HEK293T (cell line): ENCODE measurements around the gene LRRC19.
A peak's percentile ranks its signal among the peaks of the same experiment; 100 is the strongest.

Experiments used
- CTCF ChIA-PET: fragments of 350-600 bp; formaldehyde crosslinking; extraction: SDS; loops from one replicate; lab custom pipeline; 2021; ENCODE audit warnings: antibody characterized with exemption, inconsistent platforms; lab: Yijun Ruan, JAX
- POLR2A ChIA-PET: fragments of 350-600 bp; formaldehyde crosslinking; extraction: SDS; loops from one replicate; lab custom pipeline; 2020; ENCODE audit warnings: antibody characterized with exemption, inconsistent platforms; lab: Yijun Ruan, JAX
- DNase-seq: peaks from one replicate; pipeline ENCODE4 v3.0.0; 2012; ENCODE audit warnings: mixed read lengths; ENCODE audit errors: extremely low spot score
- ARNT ChIP-seq: fragments of 450-650 bp; IDR thresholded peaks from 2 replicates; pipeline ENCODE4 v1.6.1; 2017; ENCODE audit warnings: mild to moderate bottlenecking
- BHLHE40 ChIP-seq: fragments of 450-650 bp; IDR thresholded peaks from 2 replicates; pipeline ENCODE4 v1.6.1; 2016; ENCODE audit warnings: mild to moderate bottlenecking, moderate library complexity, borderline replicate concordance
- CTBP1 ChIP-seq: fragments of 450-650 bp; IDR thresholded peaks from 2 replicates; pipeline ENCODE4 v1.6.1; 2016; ENCODE audit warnings: borderline replicate concordance
- ELF4 ChIP-seq: fragments of 450-650 bp; IDR thresholded peaks from 2 replicates; pipeline ENCODE4 v1.6.1; 2017; ENCODE audit warnings: antibody characterized with exemption
- FOXA1 ChIP-seq: fragments of 450-650 bp; IDR thresholded peaks from 2 replicates; pipeline ENCODE4 v1.6.1; 2016; ENCODE audit warnings: mild to moderate bottlenecking
- FOXK2 ChIP-seq: fragments of 450-650 bp; IDR thresholded peaks from 2 replicates; pipeline ENCODE4 v1.6.1; 2016; ENCODE audit warnings: mild to moderate bottlenecking
- FOXM1 ChIP-seq: fragments of 450-650 bp; IDR thresholded peaks from 2 replicates; pipeline ENCODE4 v1.6.1; 2017; ENCODE audit warnings: mild to moderate bottlenecking, borderline replicate concordance
- HDGF ChIP-seq: fragments of 450-650 bp; IDR thresholded peaks from 2 replicates; pipeline ENCODE4 v1.6.1; 2017; ENCODE audit warnings: antibody characterized with exemption, borderline replicate concordance
- L3MBTL2 ChIP-seq: fragments of 450-650 bp; conservative IDR thresholded peaks from 2 replicates; pipeline ENCODE4 v1.6.1; 2016; ENCODE audit warnings: mild to moderate bottlenecking
- LEF1 ChIP-seq: fragments of 450-650 bp; IDR thresholded peaks from 2 replicates; pipeline ENCODE4 v1.6.1; 2017; ENCODE audit warnings: mild to moderate bottlenecking, borderline replicate concordance
- NFRKB ChIP-seq: fragments of 450-650 bp; IDR thresholded peaks from 2 replicates; pipeline ENCODE4 v1.6.1; 2016; ENCODE audit warnings: mild to moderate bottlenecking, moderate library complexity
- SP1 ChIP-seq: fragments of 450-650 bp; IDR thresholded peaks from 2 replicates; pipeline ENCODE4 v1.6.1; 2017
- SUZ12 ChIP-seq: fragments of 450-650 bp; IDR thresholded peaks from 2 replicates; pipeline ENCODE4 v1.6.1; 2016; ENCODE audit warnings: mild to moderate bottlenecking
- TARDBP ChIP-seq: fragments of 450-650 bp; IDR thresholded peaks from 2 replicates; pipeline ENCODE4 v1.6.1; 2016
- ZNF384 ChIP-seq: fragments of 450-650 bp; IDR thresholded peaks from 2 replicates; pipeline ENCODE4 v1.6.1; 2016
- TF ChIP-seq, protein P1 (sequence below): fragments of 450-650 bp; IDR thresholded peaks from 2 replicates; pipeline ENCODE4 v1.6.1; 2016

The LRRC19 gene

GRCh38 chr9:27042476-27042875, 37.0 kb upstream of the LRRC19 start:
- ChIA-PET CTCF (no interaction called here), POLR2A (no interaction called here)
- DNase-seq = no peak
- TF ChIP-seq FOXM1 (no peak), SUZ12 (no peak), ARNT (no peak), SP1 (no peak), HDGF (no peak), ZNF384 (no peak), LEF1 (no peak), ELF4 (no peak), NFRKB (no peak), TARDBP (no peak), FOXK2 (no peak), CTBP1 (no peak), L3MBTL2 (no peak), BHLHE40 (no peak), FOXA1 (no peak)
- TF ChIP-seq, protein P1, sequence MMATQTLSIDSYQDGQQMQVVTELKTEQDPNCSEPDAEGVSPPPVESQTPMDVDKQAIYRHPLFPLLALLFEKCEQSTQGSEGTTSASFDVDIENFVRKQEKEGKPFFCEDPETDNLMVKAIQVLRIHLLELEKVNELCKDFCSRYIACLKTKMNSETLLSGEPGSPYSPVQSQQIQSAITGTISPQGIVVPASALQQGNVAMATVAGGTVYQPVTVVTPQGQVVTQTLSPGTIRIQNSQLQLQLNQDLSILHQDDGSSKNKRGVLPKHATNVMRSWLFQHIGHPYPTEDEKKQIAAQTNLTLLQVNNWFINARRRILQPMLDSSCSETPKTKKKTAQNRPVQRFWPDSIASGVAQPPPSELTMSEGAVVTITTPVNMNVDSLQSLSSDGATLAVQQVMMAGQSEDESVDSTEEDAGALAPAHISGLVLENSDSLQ = no peak

- CTCF ChIA-PET = no interaction called here
- TF ChIP-seq, protein P1 = no peak
- TF ChIP-seq NFRKB (no peak), BHLHE40 (no peak), L3MBTL2 (no peak), FOXK2 (no peak), HDGF (no peak), ZNF384 (no peak), TARDBP (no peak), CTBP1 (no peak), LEF1 (no peak), FOXM1 (no peak), ELF4 (no peak), SUZ12 (no peak), FOXA1 (no peak), ARNT (no peak), SP1 (no peak)
- DNase-seq = no peak
- POLR2A ChIA-PET = no interaction called here
These were observed 36.3 kb upstream of the LRRC19 start for GRCh38 chr9:27041746-27042145.

DNA sequence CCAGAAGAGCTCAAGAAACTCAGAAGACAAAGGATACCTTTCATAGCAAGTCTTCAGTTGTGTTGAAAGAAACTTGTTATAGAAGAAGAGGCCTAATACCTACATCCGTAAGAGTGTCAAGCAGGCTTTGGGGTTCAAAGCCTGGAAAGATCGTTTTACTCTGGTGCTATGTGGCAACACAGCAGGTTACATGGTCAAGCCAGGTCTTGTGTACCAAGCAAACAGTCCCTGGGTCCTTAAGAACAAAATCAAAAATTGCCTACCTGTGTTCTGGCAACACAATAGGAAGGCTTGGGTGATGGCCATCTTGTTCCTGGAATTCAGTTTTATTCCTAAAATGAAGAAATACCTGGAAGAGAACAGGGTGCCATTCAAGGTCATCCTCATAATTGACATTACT, 32.0 kb upstream of the LRRC19 start:
- no peak for DNase-seq
- ChIA-PET CTCF (no interaction called here), POLR2A (no interaction called here)
- TF ChIP-seq CTBP1 (no peak), SUZ12 (no peak), ZNF384 (no peak), NFRKB (no peak), SP1 (no peak), TARDBP (no peak), ELF4 (no peak), L3MBTL2 (no peak), ARNT (no peak), HDGF (no peak), FOXM1 (no peak), BHLHE40 (no peak), LEF1 (no peak), FOXA1 (no peak), FOXK2 (no peak)
- TF ChIP-seq, protein P1 = no peak

DNA sequence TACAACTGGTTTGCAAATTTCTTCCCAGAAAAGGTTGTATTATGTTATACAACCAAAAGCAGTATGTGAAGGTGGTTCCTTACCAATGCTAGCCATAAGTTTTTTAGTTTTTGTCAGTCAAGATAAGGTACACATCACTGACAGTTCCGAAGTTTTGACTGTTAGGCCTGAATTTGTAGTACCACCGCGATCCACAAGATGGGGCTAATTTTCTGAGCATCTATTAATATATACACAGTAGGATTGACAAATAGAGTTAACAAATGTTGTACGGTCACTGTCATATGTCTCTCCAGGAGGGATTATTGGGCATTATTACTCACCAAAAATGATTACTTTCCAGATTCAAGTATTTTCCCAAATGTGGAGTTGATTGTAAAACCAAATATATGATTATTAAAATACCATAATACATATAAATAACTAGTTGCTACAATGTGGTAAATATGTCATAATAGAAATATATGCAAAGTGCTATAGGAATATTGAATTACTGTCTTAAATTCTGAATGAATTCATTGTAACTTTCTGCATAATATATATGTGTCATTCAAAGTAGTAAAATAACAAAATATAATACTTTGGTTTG, 28.4 kb upstream of the LRRC19 start:
- ChIA-PET CTCF (no interaction called here), POLR2A (no interaction called here)
- peak; percentile 45 for DNase-seq
- TF ChIP-seq TARDBP (no peak), NFRKB (no peak), FOXM1 (no peak), LEF1 (no peak), FOXA1 (no peak), HDGF (no peak), ZNF384 (no peak)

DNA sequence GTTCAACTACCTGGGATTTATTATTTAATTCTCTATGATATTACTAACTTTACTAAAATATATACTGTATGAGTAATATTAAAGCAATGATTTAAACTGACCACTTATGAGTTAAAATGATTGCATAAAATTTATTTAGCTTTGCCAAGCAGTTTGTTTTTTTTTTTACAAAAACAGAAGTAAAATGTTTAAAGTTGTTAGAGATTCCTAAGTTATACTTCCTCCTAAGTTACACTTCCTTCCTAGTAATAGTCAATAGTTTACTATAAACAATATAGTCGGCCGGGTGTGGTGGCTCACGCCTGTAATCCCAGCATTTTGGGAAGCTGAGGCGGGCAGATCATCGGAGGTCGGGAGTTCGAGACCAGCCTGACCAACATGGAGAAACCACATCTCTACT, 23.7 kb upstream of the LRRC19 start:
- ChIA-PET POLR2A (no interaction called here), CTCF (no interaction called here)
- DNase-seq = no peak
- TF ChIP-seq HDGF = no peak

GRCh38 chr9:27022920-27023319, 17.4 kb upstream of the LRRC19 start:
- ChIA-PET CTCF (no interaction called here), POLR2A (no interaction called here)
- no peak for DNase-seq
- TF ChIP-seq NFRKB (no peak), ARNT (no peak), SUZ12 (no peak), CTBP1 (no peak), ELF4 (no peak), FOXM1 (no peak), SP1 (no peak), LEF1 (no peak), HDGF (no peak), L3MBTL2 (no peak), ZNF384 (no peak), FOXA1 (no peak), FOXK2 (no peak), TARDBP (no peak)
- TF ChIP-seq, protein P1 = no peak
